LNCAP (cell line): Measurements from ENCODE around the gene ZBED2.

Source experiments
- TF ChIP-seq, protein P1 (sequence below): fragments of 450-650 bp; IDR thresholded peaks from 2 replicates; pipeline ENCODE4 v1.5.1; 2017; ENCODE audit warnings: mild to moderate bottlenecking

The ZBED2 gene, protein sequence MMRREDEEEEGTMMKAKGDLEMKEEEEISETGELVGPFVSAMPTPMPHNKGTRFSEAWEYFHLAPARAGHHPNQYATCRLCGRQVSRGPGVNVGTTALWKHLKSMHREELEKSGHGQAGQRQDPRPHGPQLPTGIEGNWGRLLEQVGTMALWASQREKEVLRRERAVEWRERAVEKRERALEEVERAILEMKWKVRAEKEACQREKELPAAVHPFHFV

DNA sequence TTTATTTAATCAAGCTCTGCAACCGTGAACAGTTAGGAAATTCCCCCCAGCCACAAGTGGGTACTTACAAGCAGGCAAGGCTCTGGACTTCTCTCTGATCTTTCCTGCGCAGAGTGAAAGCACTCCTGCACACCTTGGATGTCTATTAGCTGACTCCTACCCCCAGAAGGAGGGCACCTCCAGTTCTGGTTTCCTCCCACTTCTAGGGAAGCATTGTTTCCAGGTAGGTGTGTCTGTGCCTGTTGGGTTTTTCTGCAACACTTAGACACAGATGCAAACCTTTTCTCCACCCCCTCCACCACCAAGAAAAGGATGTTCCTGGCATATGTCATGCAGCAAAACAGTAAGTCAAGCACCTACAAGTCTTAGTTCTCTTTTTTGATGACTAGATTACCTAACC lies at the start of gene ZBED2:
Gene ZBED2 (minus strand): TSS at position 115 of the 400 bp plus-strand sequence. CDS start 1,145 bp downstream, outside the sequence.
- TF ChIP-seq, protein P1, sequence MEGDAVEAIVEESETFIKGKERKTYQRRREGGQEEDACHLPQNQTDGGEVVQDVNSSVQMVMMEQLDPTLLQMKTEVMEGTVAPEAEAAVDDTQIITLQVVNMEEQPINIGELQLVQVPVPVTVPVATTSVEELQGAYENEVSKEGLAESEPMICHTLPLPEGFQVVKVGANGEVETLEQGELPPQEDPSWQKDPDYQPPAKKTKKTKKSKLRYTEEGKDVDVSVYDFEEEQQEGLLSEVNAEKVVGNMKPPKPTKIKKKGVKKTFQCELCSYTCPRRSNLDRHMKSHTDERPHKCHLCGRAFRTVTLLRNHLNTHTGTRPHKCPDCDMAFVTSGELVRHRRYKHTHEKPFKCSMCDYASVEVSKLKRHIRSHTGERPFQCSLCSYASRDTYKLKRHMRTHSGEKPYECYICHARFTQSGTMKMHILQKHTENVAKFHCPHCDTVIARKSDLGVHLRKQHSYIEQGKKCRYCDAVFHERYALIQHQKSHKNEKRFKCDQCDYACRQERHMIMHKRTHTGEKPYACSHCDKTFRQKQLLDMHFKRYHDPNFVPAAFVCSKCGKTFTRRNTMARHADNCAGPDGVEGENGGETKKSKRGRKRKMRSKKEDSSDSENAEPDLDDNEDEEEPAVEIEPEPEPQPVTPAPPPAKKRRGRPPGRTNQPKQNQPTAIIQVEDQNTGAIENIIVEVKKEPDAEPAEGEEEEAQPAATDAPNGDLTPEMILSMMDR, result no peak

DNA sequence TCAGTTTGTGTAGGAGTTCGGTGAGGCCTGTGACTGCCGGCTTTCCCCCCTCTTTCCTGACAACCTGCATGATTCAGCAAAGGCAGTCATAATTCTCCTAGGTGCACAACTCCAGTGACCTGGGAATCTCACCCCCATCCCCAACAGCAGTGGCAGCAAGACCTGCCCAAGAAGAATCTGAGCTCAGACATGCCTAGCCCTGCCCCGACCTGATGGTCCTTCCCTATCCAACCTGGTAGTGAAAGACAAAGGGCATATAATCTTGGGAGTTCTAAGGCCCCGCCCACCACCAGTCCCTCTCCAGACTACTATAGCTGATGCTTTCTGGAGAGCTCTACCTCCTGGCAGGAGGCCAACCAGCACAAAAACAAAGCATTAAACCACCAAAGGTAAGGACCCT lies 44.2 kb upstream of the ZBED2 start:
- TF ChIP-seq, protein P1, result no peak

DNA sequence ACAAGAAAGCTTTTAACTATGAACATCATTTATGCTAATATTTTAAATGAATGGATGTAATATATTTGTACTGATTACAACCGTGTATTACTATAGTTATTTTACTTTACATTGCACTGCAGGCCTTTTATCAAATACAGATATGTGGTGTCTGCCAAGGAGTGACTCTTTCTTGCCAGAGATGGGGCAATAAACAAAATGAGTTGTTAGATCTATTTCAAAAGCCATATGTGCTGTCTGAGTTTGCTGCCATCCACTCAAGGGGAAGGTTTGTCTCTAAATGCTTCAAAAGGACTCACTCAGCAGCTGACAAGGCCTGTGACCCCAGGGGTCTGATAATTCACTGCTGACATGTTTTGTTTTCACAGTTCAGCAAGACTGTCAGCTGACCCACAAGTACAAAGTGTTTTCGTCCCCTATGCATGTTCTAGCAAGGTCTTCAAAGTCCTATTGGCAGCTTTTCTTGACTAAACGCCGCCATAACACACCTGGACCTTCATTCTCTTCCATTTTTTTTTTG lies 41.3 kb upstream of the ZBED2 start:
- TF ChIP-seq, protein P1, result no peak

DNA sequence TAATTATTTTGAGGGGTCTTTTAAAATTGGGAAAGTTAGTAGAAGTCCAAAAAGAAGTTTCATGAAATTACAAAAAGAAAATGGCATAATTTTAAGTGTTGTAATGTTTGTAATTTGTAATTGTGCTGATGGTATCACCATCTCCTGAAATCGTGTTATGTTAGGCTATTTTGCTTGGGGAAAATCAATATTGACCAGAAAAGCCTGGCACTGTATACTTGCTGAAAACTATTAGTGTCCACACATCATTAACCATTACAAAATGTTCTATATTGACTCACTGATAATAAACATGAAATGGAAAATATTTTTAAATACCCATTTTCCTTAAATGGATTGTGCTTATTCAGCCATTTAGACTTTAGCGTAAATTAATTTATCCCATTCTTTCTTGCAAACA lies 40.3 kb upstream of the ZBED2 start:
- TF ChIP-seq, protein P1, result no peak

DNA sequence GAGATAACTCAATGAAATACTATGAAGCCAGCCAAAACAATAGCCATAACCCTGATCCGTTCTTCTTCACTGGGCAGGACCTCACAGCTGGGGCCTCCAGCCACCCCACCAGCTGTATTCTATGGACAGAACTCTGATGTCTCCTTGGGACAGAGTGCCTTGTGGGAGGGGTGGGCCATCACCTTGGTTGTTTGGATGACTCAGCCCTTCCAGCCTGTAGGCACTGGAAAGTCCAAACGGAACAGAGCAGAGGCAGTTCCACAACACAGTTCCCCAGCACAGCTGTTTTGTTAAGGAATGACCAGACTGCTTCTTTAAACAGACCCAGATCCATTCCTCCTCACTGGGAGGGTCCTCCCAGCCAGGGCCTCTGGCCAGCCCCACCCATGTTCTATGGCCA lies 31.9 kb upstream of the ZBED2 start:
- TF ChIP-seq, protein P1, result no peak

DNA sequence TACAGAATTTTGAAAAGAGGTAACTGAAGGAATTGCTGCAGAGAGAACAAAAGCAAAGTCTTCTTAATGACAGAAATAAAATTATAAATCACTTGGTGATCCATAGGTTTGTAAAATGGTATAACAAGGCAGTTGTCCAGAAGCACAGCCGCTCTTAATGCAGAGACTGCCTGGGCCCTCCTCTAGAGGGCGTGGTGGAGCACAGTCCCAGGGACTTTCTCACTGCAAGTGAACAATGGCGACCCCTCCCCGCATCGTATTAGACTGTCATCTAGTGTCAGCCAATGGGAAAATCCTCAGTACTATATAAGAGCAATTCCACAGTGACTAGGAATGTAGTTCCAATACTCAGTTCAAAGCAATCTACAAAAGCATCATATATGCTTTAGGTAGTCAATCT lies 26.4 kb upstream of the ZBED2 start:
- TF ChIP-seq, protein P1, result peak; percentile 74

DNA sequence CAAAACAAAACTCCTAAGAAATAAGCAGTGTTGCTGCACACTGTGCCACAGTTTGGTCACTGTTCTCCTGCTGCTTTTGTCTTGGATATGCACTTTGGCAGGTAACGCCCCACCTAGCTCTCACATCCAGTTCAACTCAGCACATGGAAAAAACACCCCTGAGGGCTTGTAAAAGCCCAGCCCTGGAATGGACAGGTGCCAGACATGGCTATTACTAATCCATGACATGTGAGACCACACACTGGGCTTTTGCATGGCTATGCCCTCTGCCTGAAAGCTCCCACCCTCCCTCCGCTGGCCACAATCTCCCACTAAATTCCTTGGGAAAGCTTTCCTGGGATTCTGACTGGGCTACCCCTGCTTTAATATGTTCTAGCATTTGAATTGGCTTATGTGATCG lies 24.7 kb upstream of the ZBED2 start:
- TF ChIP-seq, protein P1, result no peak

DNA sequence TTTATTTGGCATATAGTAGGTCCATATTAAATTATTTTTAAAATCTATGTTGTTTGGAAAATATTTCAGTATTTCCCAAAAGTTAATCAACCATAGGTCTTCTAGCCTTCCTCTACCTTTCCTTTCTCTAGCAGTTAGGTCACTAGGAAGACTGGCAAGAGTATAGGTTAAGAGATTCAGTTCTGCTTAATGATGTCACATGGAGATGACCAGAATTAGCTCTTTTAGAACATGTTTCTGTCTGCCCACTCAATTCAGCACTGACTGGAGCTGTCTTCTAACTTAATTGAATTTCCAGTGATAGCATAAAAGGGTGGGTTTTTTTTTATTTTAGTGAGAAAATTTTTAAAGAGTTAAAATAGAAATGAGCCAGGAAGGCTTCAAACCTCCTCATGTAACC lies 23.8 kb upstream of the ZBED2 start:
- TF ChIP-seq, protein P1, result no peak
